ENCODE results near the gene SF3B2.
"Not testable (repeated sequence)": the region's sequence is repeated elsewhere in the genome, so short reads cannot be mapped to it uniquely, and the experiment has no call there.

The SF3B2 gene

GRCh38 chr11:66016793-66017177, 35.4 kb upstream of the SF3B2 start:
- no peak for DNase-seq (ENCODE audit: low read depth in 2 of 2, low spot score in 1 of 2)

GRCh38 chr11:66017321-66017720, 34.8 kb upstream of the SF3B2 start:
- DNase-seq (ENCODE audit: low read depth in 2 of 2, low spot score in 1 of 2) = peak; percentile 21 to 49

GRCh38 chr11:66020212-66020611, 32.0 kb upstream of the SF3B2 start:
- no peak for DNase-seq (ENCODE audit: low read depth in 2 of 2, low spot score in 1 of 2)

GRCh38 chr11:66020618-66021357, 31.4 kb upstream of the SF3B2 start:
- DNase-seq (ENCODE audit: low read depth in 2 of 2, low spot score in 1 of 2) = no peak

- peak; percentile 54 to 66 for DNase-seq (ENCODE audit: low read depth in 2 of 2, low spot score in 1 of 2)
Measured at GRCh38 chr11:66022401-66023185, 29.6 kb upstream of the SF3B2 start.

GRCh38 chr11:66023186-66023440, 29.1 kb upstream of the SF3B2 start:
- DNase-seq (ENCODE audit: low read depth in 2 of 2, low spot score in 1 of 2) = not testable (repeated sequence)

GRCh38 chr11:66026017-66026529, 26.1 kb upstream of the SF3B2 start, which contains the start of gene CATSPER1:
CATSPER1 (minus strand) TSS chr11:66026479; CDS start chr11:66026379, 100 bp downstream.
- no peak for DNase-seq (ENCODE audit: low read depth in 2 of 2, low spot score in 1 of 2)

GRCh38 chr11:66032957-66033735, 19.0 kb upstream of the SF3B2 start:
- DNase-seq (ENCODE audit: low read depth in 2 of 2, low spot score in 1 of 2) = no peak

- no peak for DNase-seq (ENCODE audit: low read depth in 2 of 2, low spot score in 1 of 2)
Measured at GRCh38 chr11:66035653-66036333, 16.4 kb upstream of the SF3B2 start.

- no peak for DNase-seq (ENCODE audit: low read depth in 2 of 2, low spot score in 1 of 2)
Measured at GRCh38 chr11:66036334-66036710, 15.8 kb upstream of the SF3B2 start.

GRCh38 chr11:66037327-66037726, 14.8 kb upstream of the SF3B2 start:
- DNase-seq (ENCODE audit: low read depth in 2 of 2, low spot score in 1 of 2) = no peak

GRCh38 chr11:66039765-66040164, 12.4 kb upstream of the SF3B2 start:
- no peak for DNase-seq (ENCODE audit: low read depth in 2 of 2, low spot score in 1 of 2)

GRCh38 chr11:66042227-66042995, 9.8 kb upstream of the SF3B2 start:
- DNase-seq (ENCODE audit: low read depth in 2 of 2, low spot score in 1 of 2) = no peak

GRCh38 chr11:66042996-66043906, 8.9 kb upstream of the SF3B2 start:
- DNase-seq (ENCODE audit: low read depth in 2 of 2, low spot score in 1 of 2) = no peak

GRCh38 chr11:66044757-66045156, 7.4 kb upstream of the SF3B2 start:
- no peak for DNase-seq (ENCODE audit: low read depth in 2 of 2, low spot score in 1 of 2)

- DNase-seq (ENCODE audit: low read depth in 2 of 2, low spot score in 1 of 2) = peak; percentile 62 to 69
Measured at GRCh38 chr11:66045177-66045639, 7.0 kb upstream of the SF3B2 start.

GRCh38 chr11:66046901-66047300, 5.3 kb upstream of the SF3B2 start:
- DNase-seq (ENCODE audit: low read depth in 2 of 2, low spot score in 1 of 2) = no peak

- no peak for DNase-seq (ENCODE audit: low read depth in 2 of 2, low spot score in 1 of 2)
Measured at GRCh38 chr11:66047541-66048365, 4.4 kb upstream of the SF3B2 start.

All from stimulated activated CD8-positive, alpha-beta memory T cell treated with anti-CD3 and anti-CD28 coated beads, Interleukin-4, amount 100 ng/mL, for 4 hours (primary cell).